WI38 (cell line): Measurements from ENCODE around the gene PRDX1.
A peak's percentile ranks its signal among the peaks of the same experiment; 100 is the strongest.
"Not testable (repeated sequence)": the region's sequence is repeated elsewhere in the genome, so short reads cannot be mapped to it uniquely, and the experiment has no call there.

ENCODE experiments used
- H3K4me3 ChIP-seq: 2 replicates; pipeline ENCODE4 v1.5.1; 2011; ENCODE audit warnings: low read depth, mild to moderate bottlenecking, control low read depth, low read length
- TF ChIP-seq, protein P1 (sequence below): IDR thresholded peaks from 2 replicates; pipeline ENCODE4 v1.5.1; 2012; ENCODE audit warnings: low read depth, mild to moderate bottlenecking, control low read depth, low read length

PRDX1 gene

DNA sequence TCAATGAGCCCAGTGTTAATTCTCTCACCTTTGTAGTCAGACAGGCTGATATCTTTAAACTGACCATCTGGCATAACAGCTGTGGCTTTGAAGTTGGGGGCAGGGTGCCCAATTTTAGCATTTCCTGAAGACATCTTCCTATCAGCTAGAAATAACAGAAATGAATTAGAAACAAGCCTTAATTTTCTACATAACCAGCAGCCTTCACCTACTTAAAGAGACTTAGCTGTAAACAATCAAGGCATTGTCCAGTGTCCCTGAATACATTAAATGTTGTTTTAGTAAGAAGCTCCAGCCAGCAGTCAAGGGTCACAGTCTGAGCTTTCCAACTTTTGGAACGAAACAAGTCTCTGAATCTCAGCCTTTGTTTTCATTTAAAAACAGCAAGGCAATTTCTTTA lies 2.8 kb downstream of the PRDX1 start:
- TF ChIP-seq, protein P1, sequence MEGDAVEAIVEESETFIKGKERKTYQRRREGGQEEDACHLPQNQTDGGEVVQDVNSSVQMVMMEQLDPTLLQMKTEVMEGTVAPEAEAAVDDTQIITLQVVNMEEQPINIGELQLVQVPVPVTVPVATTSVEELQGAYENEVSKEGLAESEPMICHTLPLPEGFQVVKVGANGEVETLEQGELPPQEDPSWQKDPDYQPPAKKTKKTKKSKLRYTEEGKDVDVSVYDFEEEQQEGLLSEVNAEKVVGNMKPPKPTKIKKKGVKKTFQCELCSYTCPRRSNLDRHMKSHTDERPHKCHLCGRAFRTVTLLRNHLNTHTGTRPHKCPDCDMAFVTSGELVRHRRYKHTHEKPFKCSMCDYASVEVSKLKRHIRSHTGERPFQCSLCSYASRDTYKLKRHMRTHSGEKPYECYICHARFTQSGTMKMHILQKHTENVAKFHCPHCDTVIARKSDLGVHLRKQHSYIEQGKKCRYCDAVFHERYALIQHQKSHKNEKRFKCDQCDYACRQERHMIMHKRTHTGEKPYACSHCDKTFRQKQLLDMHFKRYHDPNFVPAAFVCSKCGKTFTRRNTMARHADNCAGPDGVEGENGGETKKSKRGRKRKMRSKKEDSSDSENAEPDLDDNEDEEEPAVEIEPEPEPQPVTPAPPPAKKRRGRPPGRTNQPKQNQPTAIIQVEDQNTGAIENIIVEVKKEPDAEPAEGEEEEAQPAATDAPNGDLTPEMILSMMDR = no peak
- peak overlapping the region; percentile 97 for H3K4me3 ChIP-seq

DNA sequence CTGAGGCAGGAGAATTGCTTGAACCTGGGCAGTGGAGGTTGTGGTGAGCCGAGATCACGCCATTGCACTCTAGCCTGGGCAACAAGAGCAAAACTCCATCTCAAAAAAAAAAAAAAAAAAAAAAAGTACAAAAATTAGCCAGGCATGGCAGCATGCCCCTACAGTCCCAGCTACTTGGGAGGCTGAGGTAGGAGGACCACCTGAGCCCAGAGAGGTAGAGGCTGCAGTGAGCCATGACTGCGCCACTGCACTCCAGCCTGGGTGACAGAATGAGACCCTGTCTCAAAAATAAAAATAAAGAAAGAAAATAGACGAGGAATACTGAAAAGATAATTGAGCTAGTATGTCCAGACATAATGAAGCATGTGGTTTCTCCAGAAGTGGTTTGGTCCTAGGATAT lies 3.3 kb downstream of the PRDX1 start:
- not testable (repeated sequence) for H3K4me3 ChIP-seq

DNA sequence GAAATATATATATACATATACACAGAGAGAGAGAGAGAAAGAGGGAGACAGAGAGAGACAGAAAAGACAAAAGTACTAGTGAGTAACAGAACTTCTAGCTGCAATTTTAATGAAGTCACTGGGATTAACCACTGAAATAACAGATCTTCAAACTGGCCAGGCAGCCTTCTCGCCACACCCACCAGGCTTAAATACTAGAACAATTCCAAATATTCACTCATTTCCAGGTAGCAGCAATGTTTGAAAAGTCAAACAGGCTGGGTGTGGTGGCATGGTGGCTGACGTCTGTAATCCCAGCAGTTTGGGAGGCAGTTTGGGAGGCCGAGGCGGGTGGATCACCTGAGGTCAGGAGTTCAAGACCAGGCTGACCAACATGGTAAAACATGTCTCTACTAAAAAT lies 5.2 kb downstream of the PRDX1 start:
- no peak overlapping the region for H3K4me3 ChIP-seq
- TF ChIP-seq, protein P1 = no peak

DNA sequence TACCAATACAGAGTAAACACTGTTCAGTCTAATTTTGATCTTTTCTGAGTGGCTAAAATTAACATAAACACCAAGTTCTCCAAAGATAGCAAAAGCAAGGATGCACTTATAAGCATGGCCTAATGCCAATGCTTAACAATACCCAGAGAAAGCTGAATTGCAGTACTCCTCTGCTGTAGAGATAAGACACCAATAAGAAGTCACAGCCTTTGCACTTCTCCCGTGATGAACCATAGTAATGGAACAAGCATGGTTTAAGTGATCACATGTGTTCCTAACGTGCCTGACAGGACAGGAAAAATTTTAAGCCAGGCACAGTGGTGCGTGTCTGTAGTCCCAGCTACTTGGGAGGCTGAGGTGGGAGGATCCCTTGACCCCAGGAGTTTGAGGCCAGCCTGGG lies 5.6 kb downstream of the PRDX1 start:
- TF ChIP-seq, protein P1 = no peak
- no peak overlapping the region for H3K4me3 ChIP-seq

DNA sequence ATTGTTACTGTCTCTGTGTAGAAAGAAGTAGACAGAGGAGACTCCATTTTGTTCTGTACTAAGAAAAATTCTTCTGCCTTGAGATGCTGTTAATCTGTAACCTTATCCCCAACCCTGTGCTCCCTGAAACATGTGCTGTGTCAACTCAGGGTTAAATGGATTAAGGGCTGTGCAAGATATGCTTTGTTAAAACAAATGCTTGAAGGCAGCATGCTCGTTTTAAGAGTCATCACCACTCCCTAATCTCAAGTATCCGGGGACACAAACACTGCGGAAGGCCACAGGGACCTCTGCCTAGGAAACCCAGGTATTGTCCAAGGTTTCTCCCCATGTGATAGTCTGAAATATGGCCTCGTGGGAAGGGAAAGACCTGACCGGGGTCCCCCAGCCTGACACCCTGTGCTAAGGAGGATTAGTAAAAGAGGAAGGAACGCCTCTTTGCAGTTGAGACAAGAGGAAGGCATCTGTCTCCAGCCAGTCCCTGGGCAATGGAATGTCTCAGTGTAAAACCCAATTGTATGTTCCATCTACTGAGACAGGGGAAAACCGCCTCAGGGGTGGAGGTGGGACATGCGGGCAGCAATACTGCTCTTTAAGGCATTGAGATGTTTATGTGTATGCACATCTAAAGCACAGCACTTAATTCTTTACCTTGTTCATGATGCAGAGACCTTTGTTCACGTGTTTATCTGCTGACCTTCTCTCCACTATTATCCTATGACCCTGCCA lies 8.0 kb downstream of the PRDX1 start:
- H3K4me3 ChIP-seq = not testable (repeated sequence)

DNA sequence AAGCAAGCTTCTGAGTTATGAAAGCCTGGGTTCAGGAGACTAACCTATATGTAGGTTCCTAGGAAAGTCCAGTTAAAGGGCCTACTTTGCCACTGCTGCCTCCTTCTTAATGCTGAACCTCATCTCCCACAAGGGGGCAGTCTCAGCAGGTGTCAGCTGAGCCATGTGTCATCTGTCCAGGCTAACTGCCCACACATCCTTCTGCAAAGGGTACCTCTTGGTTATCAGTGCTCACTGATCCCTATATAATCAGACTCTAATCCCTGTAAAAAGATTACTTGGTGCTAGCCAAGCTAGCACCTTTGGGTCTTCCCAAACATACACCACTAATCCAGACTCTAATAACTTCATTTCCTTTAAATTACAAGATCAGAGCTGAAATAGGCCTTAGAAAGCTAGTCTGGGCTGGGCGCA lies 9.0 kb downstream of the PRDX1 start:
- no peak overlapping the region for H3K4me3 ChIP-seq
- TF ChIP-seq, protein P1 = peak; percentile 47

DNA sequence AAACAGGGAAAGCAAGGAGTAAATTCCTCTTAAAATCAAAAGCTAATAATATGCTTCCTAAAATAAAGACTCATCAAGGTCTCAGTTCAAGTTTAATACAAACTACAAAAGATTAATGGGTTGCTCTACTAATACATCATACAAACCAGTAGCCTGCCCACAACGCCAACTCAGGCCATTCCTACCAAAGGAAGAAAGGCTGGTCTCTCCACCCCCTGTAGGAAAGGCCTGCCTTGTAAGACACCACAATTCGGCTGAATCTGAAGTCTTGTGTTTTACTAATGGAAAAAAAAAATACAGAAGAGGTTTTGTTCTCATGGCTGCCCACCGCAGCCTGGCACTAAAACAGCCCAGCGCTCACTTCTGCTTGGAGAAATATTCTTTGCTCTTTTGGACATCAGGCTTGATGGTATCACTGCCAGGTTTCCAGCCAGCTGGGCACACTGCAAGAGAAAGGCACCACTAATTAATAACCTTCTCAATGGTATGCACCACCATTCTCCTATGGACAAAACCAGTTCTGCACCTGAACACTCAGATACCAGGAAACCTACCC lies 10.6 kb downstream of the PRDX1 start:
- TF ChIP-seq, protein P1 = no peak
- H3K4me3 ChIP-seq = no peak overlapping the region

DNA sequence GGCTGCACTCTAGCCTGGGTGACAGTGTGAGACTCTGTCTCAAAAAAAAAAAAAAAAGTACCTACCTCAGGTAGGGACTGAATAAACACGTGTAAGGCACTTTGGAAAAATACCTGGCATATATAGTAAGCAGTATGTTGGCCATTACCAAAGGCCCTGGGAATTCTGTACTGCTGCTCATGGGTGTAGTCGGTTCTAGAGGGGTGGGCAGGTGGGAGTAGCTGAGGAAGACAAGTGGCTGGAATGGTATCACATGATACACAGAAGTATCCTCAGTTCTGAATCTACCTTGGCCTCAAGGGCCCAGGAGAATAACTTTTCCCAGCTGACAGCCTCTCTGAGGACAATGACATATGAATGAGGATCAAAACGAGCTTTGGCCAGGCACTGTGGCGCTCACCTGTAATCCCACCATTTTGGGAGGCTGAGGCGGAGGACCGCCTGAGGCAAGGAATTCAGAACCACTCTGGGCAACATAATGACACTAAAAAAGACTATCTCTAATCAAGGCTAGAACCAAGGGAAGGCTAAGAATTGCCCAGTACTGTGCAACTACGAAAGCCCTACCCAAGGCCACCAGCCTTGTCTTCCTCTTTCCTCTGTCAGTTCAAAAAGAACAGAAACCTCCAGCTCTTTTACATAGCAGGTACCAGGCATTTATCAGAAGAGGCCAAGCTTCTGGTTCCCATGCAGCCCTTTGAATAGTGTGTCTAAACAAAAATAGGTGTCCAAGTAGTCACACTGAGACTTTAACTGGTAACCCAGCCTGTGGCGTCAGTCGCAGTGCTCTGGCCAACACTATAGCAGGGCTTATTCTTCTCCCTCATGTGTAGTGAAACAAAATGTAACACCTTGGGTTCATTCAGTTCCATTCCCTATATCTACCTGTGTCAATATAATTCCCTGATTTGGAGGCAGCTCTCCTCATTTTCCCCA lies 11.4 kb downstream of the PRDX1 start:
- H3K4me3 ChIP-seq = no peak overlapping the region
- TF ChIP-seq, protein P1 = no peak
